Measurements from ENCODE around the gene CCDC196.

GRCh38 chr14:66530526-66530925 lies 44.4 kb downstream of the CCDC196 start:
- TF ChIP-seq CTCF (IDR thresholded peaks at IDR 0.05; ENCODE audit: insufficient read depth, low read length, poor library complexity, severe bottlenecking) (no peak), EZH2phosphoT487 (conservative IDR thresholded peaks at IDR 0.05; ENCODE audit: low read length) (no peak)

All from SU-DHL-6 (cell line).